ENCODE data around the gene NPAS3.

Gene NPAS3

DNA sequence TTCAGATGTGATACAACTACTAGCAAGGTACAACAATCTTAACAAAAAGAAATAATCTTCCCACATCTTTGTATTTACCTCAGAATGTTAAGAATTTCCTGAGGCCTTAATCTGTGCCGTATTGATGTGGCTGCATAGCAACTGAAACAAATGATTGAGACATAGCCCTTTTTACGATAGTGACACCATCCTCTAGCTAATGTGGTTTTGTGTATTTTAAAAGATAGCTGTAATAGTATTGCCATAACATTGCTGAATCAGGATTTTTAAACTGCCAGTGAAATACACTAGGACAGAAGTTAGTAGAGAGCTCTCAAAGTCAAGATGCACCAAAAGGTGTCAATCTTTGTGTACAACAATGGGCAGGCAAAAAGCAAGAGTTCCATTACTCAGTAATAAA lies 11.9 kb downstream of the NPAS3 start:
- POLR2A ChIA-PET: no interaction called here
- no peak for TF ChIP-seq CTCF (IDR thresholded peaks at IDR 0.05; ENCODE audit: control extremely low read depth, extremely low read depth, low read depth, missing control alignments)
- CTCF ChIA-PET: no interaction called here
- no peak for DNase-seq (ENCODE audit: extremely low spot score)

GRCh38 chr14:32967421-32967820 lies 28.7 kb downstream of the NPAS3 start:
- DNase-seq (ENCODE audit: extremely low spot score): no peak
- CTCF ChIA-PET: no interaction called here
- no peak for TF ChIP-seq CTCF (IDR thresholded peaks at IDR 0.05; ENCODE audit: control extremely low read depth, extremely low read depth, low read depth, missing control alignments)
- POLR2A ChIA-PET: no interaction called here

DNA sequence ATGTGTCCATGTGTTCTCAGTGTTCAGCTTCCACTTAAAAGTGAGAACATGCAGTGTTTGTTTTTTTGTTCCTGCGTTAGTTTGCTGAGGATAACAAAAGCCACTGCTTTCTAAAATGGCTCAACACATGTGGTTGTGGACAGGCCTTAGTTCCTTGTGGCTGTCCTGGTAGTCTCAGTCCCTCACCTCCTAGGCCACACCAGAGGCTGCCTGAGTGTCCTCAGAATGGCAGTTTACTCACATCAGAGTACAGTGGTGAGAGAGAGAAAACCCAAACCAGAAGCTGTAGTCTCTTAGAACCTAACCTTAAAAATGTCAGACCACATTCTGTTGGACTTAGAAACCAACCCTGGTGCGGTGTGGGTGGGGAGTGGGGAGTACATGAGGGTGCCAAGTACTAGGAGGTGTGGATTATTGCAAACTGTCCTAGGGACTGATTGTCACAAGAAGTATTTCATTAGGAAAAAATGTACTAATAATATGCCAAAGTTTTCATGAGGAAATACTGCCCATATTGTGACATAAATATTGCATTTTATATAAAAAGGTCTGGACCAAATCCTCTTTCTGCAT lies 30.4 kb downstream of the NPAS3 start:
- TF ChIP-seq CTCF (IDR thresholded peaks at IDR 0.05; ENCODE audit: control extremely low read depth, extremely low read depth, low read depth, missing control alignments): no peak
- no peak for DNase-seq (ENCODE audit: extremely low spot score)
- CTCF ChIA-PET: no interaction called here
- POLR2A ChIA-PET: no interaction called here

GRCh38 chr14:32977913-32978312 lies 39.2 kb downstream of the NPAS3 start:
- no peak for TF ChIP-seq CTCF (IDR thresholded peaks at IDR 0.05; ENCODE audit: control extremely low read depth, extremely low read depth, low read depth, missing control alignments)
- no peak for DNase-seq (ENCODE audit: extremely low spot score)
- ChIA-PET POLR2A (no interaction called here), CTCF (no interaction called here)

DNA sequence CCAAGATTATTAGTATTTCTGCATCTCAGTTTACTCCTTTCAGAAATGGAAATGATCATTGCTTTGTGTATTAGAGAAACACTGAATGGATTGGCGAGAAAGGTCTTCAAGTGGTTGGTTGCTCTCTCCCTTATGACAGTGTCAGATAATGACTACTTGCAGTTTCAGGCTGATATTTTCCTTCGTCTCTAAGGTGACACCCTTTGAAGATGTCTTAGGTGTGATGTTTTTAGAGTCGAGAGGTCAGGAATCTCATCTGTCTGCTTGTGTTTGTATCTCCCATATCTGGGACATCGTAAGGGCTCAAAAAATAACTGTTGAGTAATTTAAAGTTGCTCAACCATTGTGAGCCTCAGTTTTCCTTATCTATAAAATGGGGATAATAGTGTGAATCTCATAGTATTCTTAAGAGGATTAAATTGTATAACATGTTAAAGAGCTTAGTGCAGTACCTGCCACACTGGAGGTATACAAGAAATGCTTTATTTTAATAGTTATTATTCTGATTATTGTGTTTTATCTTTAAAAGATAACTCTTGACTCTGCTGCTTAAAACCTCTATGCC lies 40.1 kb downstream of the NPAS3 start:
- no peak for DNase-seq (ENCODE audit: extremely low spot score)
- TF ChIP-seq CTCF (IDR thresholded peaks at IDR 0.05; ENCODE audit: control extremely low read depth, extremely low read depth, low read depth, missing control alignments): no peak
- ChIA-PET CTCF (no interaction called here), POLR2A (no interaction called here)

DNA sequence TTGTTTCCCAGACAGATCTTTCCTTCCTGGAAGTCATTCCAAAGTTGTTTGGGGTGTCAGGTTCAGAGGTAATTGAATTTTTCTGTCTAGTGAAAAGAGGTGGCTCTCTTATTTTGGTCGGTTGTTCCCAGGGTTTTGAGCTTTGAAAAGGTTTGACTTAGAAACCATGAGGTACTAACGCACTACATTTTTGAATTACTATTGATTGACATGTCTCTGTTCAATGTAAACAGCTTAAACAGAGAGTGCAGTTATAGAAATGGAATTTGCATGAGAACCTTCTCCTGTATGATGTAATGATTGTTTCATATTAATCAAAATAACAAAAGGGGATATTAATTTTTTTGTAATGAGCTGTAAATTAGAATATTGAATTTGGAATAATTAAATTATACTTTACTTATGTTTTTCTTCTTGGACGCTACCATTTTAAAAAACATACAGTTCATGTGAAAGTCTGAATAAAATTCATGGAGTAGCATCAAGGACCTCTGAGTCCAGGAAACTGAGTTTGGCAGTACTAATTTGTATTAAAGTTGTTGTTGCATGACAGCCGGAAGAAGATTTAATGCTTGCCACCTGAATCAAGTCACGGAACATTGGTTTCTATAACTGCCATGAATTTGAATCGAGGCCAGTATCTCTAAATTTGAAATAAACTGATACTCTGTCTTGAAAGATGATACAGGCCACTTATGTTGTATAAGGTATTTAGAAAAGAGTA lies 41.7 kb downstream of the NPAS3 start:
- TF ChIP-seq CTCF (IDR thresholded peaks at IDR 0.05; ENCODE audit: control extremely low read depth, extremely low read depth, low read depth, missing control alignments): no peak
- POLR2A ChIA-PET: no interaction called here
- DNase-seq (ENCODE audit: extremely low spot score): no peak
- CTCF ChIA-PET: no interaction called here
